ENCODE data around the gene COG2. TPM values are rescaled to one million over a fixed set of nuclear protein-coding genes. Genes with fewer than 3 reads are reported as not detected.

The COG2 gene
- total and polyA plus RNA-seq, 2 of the 13 experiments (the other 11 are each of a cell fraction or from before 2014, with no cell fraction given): 16.8 to 36.3 TPM

GRCh38 chr1:230701434-230701833, 59.2 kb downstream of the COG2 start (continued):
- TF ChIP-seq ZNF280D (CRISPR knock-in tag; IDR thresholded peaks at IDR 0.05): no peak
- no peak for TF ChIP-seq CEBPZ (IDR thresholded peaks at IDR 0.05; ENCODE audit: low read length)
- no peak for TF ChIP-seq KAT8 (CRISPR knock-in tag; IDR thresholded peaks at IDR 0.05)
- TF ChIP-seq NCOA5 (CRISPR knock-in tag; IDR thresholded peaks at IDR 0.05): no peak
- TF ChIP-seq ZFP36L1 (CRISPR knock-in tag; IDR thresholded peaks at IDR 0.05): no peak
- TF ChIP-seq POLR2AphosphoS5 (IDR thresholded peaks at IDR 0.05; ENCODE audit: low read depth, low read length): peak; percentile 65
- TF ChIP-seq REPIN1 (CRISPR knock-in tag; IDR thresholded peaks at IDR 0.05; ENCODE audit: borderline replicate concordance, low read depth): 0 out of 2 replicates have a peak, but pooled peaks have one; percentile 7
- TF ChIP-seq PHF8 (CRISPR knock-in tag; IDR thresholded peaks at IDR 0.05): no peak
- no peak for TF ChIP-seq ATF1 (CRISPR knock-in tag; IDR thresholded peaks at IDR 0.05)
- no peak for TF ChIP-seq ARID3A (IDR thresholded peaks at IDR 0.05; ENCODE audit: low read depth, low read length)
- no peak for TF ChIP-seq PATZ1 (CRISPR knock-in tag; IDR thresholded peaks at IDR 0.05)
- TF ChIP-seq CREM (IDR thresholded peaks at IDR 0.05): no peak
- TF ChIP-seq CREM (CRISPR knock-in tag; IDR thresholded peaks at IDR 0.05): no peak
- no peak for TF ChIP-seq ARNT (IDR thresholded peaks at IDR 0.05)
- no peak for TF ChIP-seq FOXA1 (IDR thresholded peaks at IDR 0.05)
- no peak for TF ChIP-seq FOXA1 (CRISPR knock-in tag; IDR thresholded peaks at IDR 0.05)
- no peak for TF ChIP-seq PCBP1 (IDR thresholded peaks at IDR 0.05; ENCODE audit: borderline replicate concordance, low read depth, low read length)
- no peak for TF ChIP-seq KLF12 (CRISPR knock-in tag; IDR thresholded peaks at IDR 0.05; ENCODE audit: borderline replicate concordance)
- peak; percentile 25; the same call in 1 of the 2 replicates for TF ChIP-seq FOXC1 (CRISPR knock-in tag; IDR thresholded peaks at IDR 0.05; ENCODE audit: borderline replicate concordance)
- peak; percentile 56; the same call in 1 of the 2 replicates for TF ChIP-seq ZBTB39 (CRISPR knock-in tag; IDR thresholded peaks at IDR 0.05)
